ENCODE results near the gene THADA.

THADA gene

DNA sequence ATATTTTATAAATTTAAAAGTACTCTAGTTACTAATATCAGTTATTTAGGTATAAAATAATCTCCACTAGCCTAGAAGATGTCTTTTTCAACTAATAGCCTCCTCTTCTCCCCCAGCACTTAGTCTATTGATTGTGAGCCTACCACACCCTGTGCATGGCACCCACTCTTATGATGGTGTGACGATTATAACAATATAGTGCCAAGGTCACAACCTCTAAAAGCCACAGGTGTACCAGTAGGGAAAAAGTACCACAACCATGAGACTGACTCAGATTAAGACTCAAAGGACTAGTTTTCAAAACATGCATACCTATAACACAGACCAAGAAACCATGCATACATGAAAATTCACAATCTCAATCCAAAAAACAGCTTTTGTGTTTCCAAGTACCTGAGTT is 27.6 kb downstream of the THADA start:
- H3K4me1 Mint-ChIP-seq, result no peaks in the 10 kb centered on the region
- H3K9me3 Mint-ChIP-seq, result no peaks in the 10 kb centered on the region
- H3K4me3 Mint-ChIP-seq, result no peak overlapping the region
- peaks cover 4% of the 10 kb centered on the region for H3K27me3 Mint-ChIP-seq (ENCODE audit: low read depth, poor library complexity)
- H3K27ac Mint-ChIP-seq, result no peak overlapping the region
- no peak for DNase-seq
- peaks cover 45% of the 10 kb centered on the region for H3K36me3 Mint-ChIP-seq (ENCODE audit: low read depth)
- TF ChIP-seq, protein P1, sequence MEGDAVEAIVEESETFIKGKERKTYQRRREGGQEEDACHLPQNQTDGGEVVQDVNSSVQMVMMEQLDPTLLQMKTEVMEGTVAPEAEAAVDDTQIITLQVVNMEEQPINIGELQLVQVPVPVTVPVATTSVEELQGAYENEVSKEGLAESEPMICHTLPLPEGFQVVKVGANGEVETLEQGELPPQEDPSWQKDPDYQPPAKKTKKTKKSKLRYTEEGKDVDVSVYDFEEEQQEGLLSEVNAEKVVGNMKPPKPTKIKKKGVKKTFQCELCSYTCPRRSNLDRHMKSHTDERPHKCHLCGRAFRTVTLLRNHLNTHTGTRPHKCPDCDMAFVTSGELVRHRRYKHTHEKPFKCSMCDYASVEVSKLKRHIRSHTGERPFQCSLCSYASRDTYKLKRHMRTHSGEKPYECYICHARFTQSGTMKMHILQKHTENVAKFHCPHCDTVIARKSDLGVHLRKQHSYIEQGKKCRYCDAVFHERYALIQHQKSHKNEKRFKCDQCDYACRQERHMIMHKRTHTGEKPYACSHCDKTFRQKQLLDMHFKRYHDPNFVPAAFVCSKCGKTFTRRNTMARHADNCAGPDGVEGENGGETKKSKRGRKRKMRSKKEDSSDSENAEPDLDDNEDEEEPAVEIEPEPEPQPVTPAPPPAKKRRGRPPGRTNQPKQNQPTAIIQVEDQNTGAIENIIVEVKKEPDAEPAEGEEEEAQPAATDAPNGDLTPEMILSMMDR (IDR thresholded peaks at IDR 0.05), result no peak

DNA sequence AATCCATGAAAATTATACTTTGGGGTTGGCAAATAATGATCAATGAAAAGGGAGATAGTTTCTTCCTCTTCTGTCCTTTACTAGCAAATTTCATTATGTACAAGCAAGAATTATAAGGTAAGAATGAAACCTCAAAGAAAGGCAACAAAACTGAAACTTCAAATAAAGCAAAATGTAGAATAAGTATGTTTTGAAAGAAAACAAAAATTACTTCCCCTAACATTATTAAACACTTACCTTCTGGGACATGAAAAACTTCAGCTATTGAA is 29.4 kb downstream of the THADA start:
- no peaks in the 10 kb centered on the region for H3K4me1 Mint-ChIP-seq
- H3K4me3 Mint-ChIP-seq, result no peak overlapping the region
- H3K27me3 Mint-ChIP-seq (ENCODE audit: low read depth, poor library complexity), result peaks cover 4% of the 10 kb centered on the region
- no peak overlapping the region for H3K27ac Mint-ChIP-seq
- TF ChIP-seq, protein P1 (IDR thresholded peaks at IDR 0.05), result no peak
- no peaks in the 10 kb centered on the region for H3K9me3 Mint-ChIP-seq
- H3K36me3 Mint-ChIP-seq (ENCODE audit: low read depth), result peaks cover 51% of the 10 kb centered on the region
- DNase-seq, result no peak

- Mint-ChIP-seq H3K36me3 (ENCODE audit: low read depth) (peaks cover 49% of the 10 kb centered on the region), H3K9me3 (no peaks in the 10 kb centered on the region), H3K27me3 (ENCODE audit: low read depth, poor library complexity) (no peaks in the 10 kb centered on the region), H3K4me1 (no peaks in the 10 kb centered on the region), H3K27ac (no peak overlapping the region), H3K4me3 (no peak overlapping the region)
- TF ChIP-seq, protein P1 (IDR thresholded peaks at IDR 0.05), result no peak
- DNase-seq, result no peak
These were observed 32.2 kb downstream of the THADA start for GRCh38 chr2:43563679-43564078.

DNA sequence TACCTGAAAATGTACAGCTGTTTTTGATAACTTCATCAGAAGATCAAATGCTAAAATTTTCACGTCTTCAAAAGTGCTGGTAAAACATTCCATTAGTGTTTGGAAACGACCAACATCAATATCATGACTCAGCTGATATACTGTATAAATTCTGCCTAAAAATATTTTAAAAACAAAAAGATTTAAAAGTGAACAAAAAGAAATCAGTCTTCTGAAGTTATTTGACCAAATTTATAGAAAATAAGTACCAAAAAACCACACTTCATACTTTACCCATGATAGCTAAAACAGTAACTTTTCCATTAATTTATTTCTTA is 35.6 kb downstream of the THADA start:
- peaks cover 53% of the 10 kb centered on the region for H3K36me3 Mint-ChIP-seq (ENCODE audit: low read depth)
- DNase-seq, result no peak

DNA sequence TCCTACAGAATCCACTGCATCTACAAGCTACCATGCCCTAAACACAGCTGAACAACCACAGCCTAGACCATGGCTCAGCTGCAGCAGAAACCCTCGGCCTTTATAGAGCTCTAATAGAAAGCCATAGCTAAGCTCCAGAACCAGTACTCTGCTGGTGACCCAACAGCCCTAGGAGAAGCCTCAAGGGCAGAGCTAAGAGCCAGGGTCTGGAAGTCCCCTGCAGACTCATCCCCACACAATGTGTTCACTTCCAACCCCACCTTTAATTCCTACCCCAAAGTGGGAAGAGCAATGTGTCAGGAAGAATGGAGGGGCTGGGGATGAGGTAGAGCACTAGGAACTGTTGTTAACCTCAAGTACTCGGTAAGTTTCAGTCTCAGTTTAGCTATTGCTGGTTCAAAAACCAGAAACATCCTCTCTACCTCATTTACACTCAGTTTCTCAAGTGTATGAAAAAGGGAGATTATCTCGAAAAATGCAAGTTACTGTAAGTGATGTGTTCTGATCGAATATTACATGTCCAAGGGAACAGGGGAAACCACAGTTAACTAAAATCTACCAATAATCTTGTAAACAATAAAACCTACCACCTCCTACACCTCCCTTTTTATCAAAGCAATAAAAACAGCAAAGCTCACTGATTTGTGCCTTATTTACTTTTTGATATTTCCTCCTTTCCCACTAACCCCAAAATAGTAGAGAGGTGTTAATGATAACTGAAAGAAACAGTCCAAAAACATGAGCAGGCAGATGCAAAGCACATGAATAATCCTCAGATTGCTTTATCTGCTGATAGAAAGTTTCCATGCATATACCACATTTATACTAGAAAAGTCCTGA is 36.2 kb downstream of the THADA start:
- DNase-seq, result no peak
- no peak overlapping the region for H3K4me3 Mint-ChIP-seq

More for the DNA sequence above, 35.6 kb downstream of the THADA start:
- no peak overlapping the region for H3K4me3 Mint-ChIP-seq
- H3K9me3 Mint-ChIP-seq, result no peaks in the 10 kb centered on the region
- no peaks in the 10 kb centered on the region for H3K4me1 Mint-ChIP-seq
- no peak overlapping the region for H3K27ac Mint-ChIP-seq
- H3K27me3 Mint-ChIP-seq (ENCODE audit: low read depth, poor library complexity), result no peaks in the 10 kb centered on the region
- TF ChIP-seq, protein P1 (IDR thresholded peaks at IDR 0.05), result no peak

DNA sequence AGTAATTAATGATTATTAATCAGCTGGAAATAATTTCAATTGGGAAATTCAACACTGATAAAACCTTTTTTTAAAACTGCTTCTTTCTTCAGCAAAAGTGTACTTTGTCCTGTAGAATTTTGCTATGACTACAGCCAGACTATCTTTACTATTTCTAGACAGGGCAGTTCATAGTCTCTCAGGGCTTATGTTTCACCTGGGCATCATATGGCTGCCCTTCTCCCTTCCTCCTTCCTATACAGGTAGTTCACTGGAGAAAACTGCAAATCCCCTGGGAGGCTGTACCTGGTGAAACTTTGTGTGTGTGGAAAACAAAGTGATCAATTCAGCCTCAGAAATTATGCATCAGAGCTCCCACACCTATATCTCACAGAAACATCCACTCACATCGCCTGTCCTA is 38.6 kb downstream of the THADA start:
- peaks cover 49% of the 10 kb centered on the region for H3K36me3 Mint-ChIP-seq (ENCODE audit: low read depth)
- TF ChIP-seq, protein P1 (IDR thresholded peaks at IDR 0.05), result no peak
- H3K27me3 Mint-ChIP-seq (ENCODE audit: low read depth, poor library complexity), result no peaks in the 10 kb centered on the region
- DNase-seq, result no peak
- no peaks in the 10 kb centered on the region for H3K4me1 Mint-ChIP-seq
- H3K9me3 Mint-ChIP-seq, result no peaks in the 10 kb centered on the region
- no peak overlapping the region for H3K4me3 Mint-ChIP-seq
- H3K27ac Mint-ChIP-seq, result no peak overlapping the region

More for the DNA sequence above, 36.2 kb downstream of the THADA start:
- H3K36me3 Mint-ChIP-seq (ENCODE audit: low read depth), result peaks cover 49% of the 10 kb centered on the region
- H3K9me3 Mint-ChIP-seq, result no peaks in the 10 kb centered on the region
- no peak overlapping the region for H3K27ac Mint-ChIP-seq
- TF ChIP-seq, protein P1 (IDR thresholded peaks at IDR 0.05), result no peak
- no peaks in the 10 kb centered on the region for H3K4me1 Mint-ChIP-seq
- H3K27me3 Mint-ChIP-seq (ENCODE audit: low read depth, poor library complexity), result no peaks in the 10 kb centered on the region
